Astrocyte (in vitro differentiated cells and primary cell): ENCODE measurements around the gene OSBPL9. TPM values are rescaled to one million over a fixed set of nuclear protein-coding genes. Genes with fewer than 3 reads are reported as not detected.
A peak's percentile ranks its signal among the peaks of the same experiment; 100 is the strongest.

Source experiments
- DNase-seq: peaks from one replicate; pipeline ENCODE4 v3.0.0-alpha.2; 2010; ENCODE audit warnings: low read depth
- FAIRE-seq: peaks from 2 replicates; lab custom pipeline; 2011; peaks lifted over from hg19 to GRCh38; lab: Jason Lieb, UNC
- H2AFZ ChIP-seq: 2 replicates; pipeline ENCODE4 v1.6.0; 2012; ENCODE audit warnings: low read depth, low read length, inconsistent platforms
- H3K27ac ChIP-seq: 2 replicates; pipeline ENCODE4 v1.5.1; 2011; ENCODE audit warnings: low read depth, low read length, inconsistent platforms
- H3K27me3 ChIP-seq: 2 replicates; pipeline ENCODE4 v1.6.0; 2011; ENCODE audit warnings: low read length, inconsistent platforms; ENCODE audit not compliant: insufficient read depth
- H3K36me3 ChIP-seq: 2 replicates; pipeline ENCODE4 v1.5.1; 2011; ENCODE audit warnings: low read length, inconsistent platforms; ENCODE audit not compliant: insufficient read depth
- H3K4me1 ChIP-seq: 2 replicates; pipeline ENCODE4 v1.5.1; 2011; ENCODE audit warnings: low read length, inconsistent platforms; ENCODE audit not compliant: insufficient read depth
- H3K4me2 ChIP-seq: 2 replicates; pipeline ENCODE4 v1.6.0; 2012; ENCODE audit warnings: low read length, inconsistent platforms
- H3K4me3 ChIP-seq: 2 replicates; pipeline ENCODE4 v1.5.1; 2011; ENCODE audit warnings: low read depth, mild to moderate bottlenecking, low read length, inconsistent platforms; ENCODE audit not compliant: insufficient read depth
- H3K79me2 ChIP-seq: 2 replicates; pipeline ENCODE4 v1.6.0; 2012; ENCODE audit warnings: mild to moderate bottlenecking, low read length, inconsistent platforms; ENCODE audit not compliant: insufficient read depth
- H3K9ac ChIP-seq: 2 replicates; pipeline ENCODE4 v1.6.0; 2012; ENCODE audit warnings: mild to moderate bottlenecking, low read length, inconsistent platforms
- H3K9me3 ChIP-seq: 2 replicates; pipeline ENCODE4 v1.5.1; 2012; ENCODE audit warnings: low read depth, mild to moderate bottlenecking, low read length, inconsistent platforms; ENCODE audit not compliant: insufficient read depth
- H4K20me1 ChIP-seq: 2 replicates; pipeline ENCODE4 v1.6.0; 2012; ENCODE audit warnings: low read length, inconsistent platforms; ENCODE audit not compliant: insufficient read depth
- H3K27ac Mint-ChIP-seq: one replicate; pipeline ENCODE4 v1.8.0; 2021; ENCODE audit warnings: mild to moderate bottlenecking, mixed read lengths; ENCODE audit not compliant: unreplicated experiment
- H3K27me3 Mint-ChIP-seq: one replicate; pipeline ENCODE4 v1.8.0; 2021; ENCODE audit warnings: low read depth, mixed read lengths; ENCODE audit not compliant: unreplicated experiment
- H3K36me3 Mint-ChIP-seq: one replicate; pipeline ENCODE4 v1.8.0; 2021; ENCODE audit warnings: low read depth, mixed read lengths; ENCODE audit not compliant: unreplicated experiment
- H3K4me1 Mint-ChIP-seq: one replicate; pipeline ENCODE4 v1.8.0; 2021; ENCODE audit warnings: low read depth, mixed read lengths; ENCODE audit not compliant: unreplicated experiment
- H3K4me3 Mint-ChIP-seq: one replicate; pipeline ENCODE4 v1.8.0; 2021; ENCODE audit warnings: mild to moderate bottlenecking, moderate library complexity, mixed read lengths; ENCODE audit not compliant: unreplicated experiment
- H3K9me3 Mint-ChIP-seq: one replicate; pipeline ENCODE4 v1.8.0; 2021; ENCODE audit warnings: mild to moderate bottlenecking, mixed read lengths; ENCODE audit not compliant: unreplicated experiment
- CTCF ChIP-seq: IDR thresholded peaks from 2 replicates; pipeline ENCODE4 v1.5.1; 2011; ENCODE audit warnings: low read depth, mild to moderate bottlenecking, inconsistent platforms, low read length, moderate library complexity; ENCODE audit not compliant: insufficient read depth
- EZH2 ChIP-seq: IDR thresholded peaks from 2 replicates; pipeline ENCODE4 v1.6.1; 2012; ENCODE audit warnings: mild to moderate bottlenecking, low read length, inconsistent platforms; ENCODE audit not compliant: insufficient read depth
- total RNA-seq: library from RNA; stranded (reverse); gene quantifications from 2 replicates; pipeline ENCODE4 v1.2.1, GENCODE V29; 2021

The OSBPL9 gene
- total RNA-seq, 1 donor from 2014 or later: 117 TPM

DNA sequence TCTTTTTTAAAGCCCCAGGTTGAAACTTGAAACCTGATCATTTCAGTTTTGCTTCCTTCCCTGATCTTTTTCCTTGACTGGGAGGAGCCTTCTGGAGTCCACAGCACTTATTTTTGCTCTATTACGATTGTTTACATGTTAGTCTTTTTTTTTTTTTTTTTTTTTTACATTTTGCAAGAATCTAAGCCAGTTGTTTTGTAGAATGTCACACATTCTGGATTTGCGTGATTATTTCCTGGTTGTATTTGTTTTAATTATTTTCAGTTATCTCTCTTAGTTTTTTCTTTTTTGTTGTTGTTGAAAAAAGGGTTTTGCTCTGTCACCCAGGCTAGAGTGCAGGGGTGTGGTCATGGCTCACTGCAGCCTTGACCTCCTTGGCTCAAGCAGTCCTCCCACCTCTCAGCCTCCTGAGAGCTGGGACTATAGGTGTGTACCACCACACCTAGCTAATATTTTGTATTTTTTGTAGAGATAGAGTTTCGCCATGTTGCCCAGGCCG is 32.8 kb downstream of the OSBPL9 start:
- no peaks in the 10 kb centered on the region for H3K9me3 Mint-ChIP-seq
- no peak overlapping the region for H3K4me3 Mint-ChIP-seq
- peaks cover 42% of the 10 kb centered on the region for H3K79me2 ChIP-seq

GRCh38 chr1:51650198-51650597 is 33.3 kb downstream of the OSBPL9 start:
- Histone ChIP-seq H3K27me3 (no peaks in the 10 kb centered on the region), H4K20me1 (no peaks in the 10 kb centered on the region), H3K4me3 (no peak overlapping the region), H2AFZ (no peak overlapping the region), H3K9me3 (no peaks in the 10 kb centered on the region), H3K9ac (no peak overlapping the region), H3K36me3 (peaks cover 4% of the 10 kb centered on the region), H3K79me2 (peaks cover 42% of the 10 kb centered on the region), H3K4me1 (peaks cover 16% of the 10 kb centered on the region), H3K4me2 (no peak overlapping the region), H3K27ac (no peak overlapping the region)
- no peaks in the 10 kb centered on the region for H3K9me3 Mint-ChIP-seq
- TF ChIP-seq EZH2 (no peak), CTCF (no peak)
- H3K4me1 Mint-ChIP-seq: peaks cover 45% of the 10 kb centered on the region
- peak overlapping the region; percentile 42 for H3K27ac Mint-ChIP-seq
- H3K4me3 Mint-ChIP-seq: no peak overlapping the region
- no peaks in the 10 kb centered on the region for H3K27me3 Mint-ChIP-seq
- no peak for FAIRE-seq
- peaks cover under 1% of the 10 kb centered on the region for H3K36me3 Mint-ChIP-seq
- no peak for DNase-seq

More for the DNA sequence above, 32.8 kb downstream of the OSBPL9 start:
- H3K36me3 Mint-ChIP-seq: no peaks in the 10 kb centered on the region
- Histone ChIP-seq H3K4me2 (no peak overlapping the region), H3K27ac (no peak overlapping the region), H4K20me1 (no peaks in the 10 kb centered on the region), H3K9ac (no peak overlapping the region), H3K36me3 (peaks cover 4% of the 10 kb centered on the region), H3K4me1 (peaks cover 22% of the 10 kb centered on the region), H3K4me3 (no peak overlapping the region), H2AFZ (no peak overlapping the region), H3K27me3 (no peaks in the 10 kb centered on the region), H3K9me3 (no peaks in the 10 kb centered on the region)
- peaks cover 51% of the 10 kb centered on the region for H3K4me1 Mint-ChIP-seq
- DNase-seq (no peak), FAIRE-seq (no peak)
- TF ChIP-seq CTCF (no peak), EZH2 (no peak)
- no peaks in the 10 kb centered on the region for H3K27me3 Mint-ChIP-seq
- peak overlapping the region; percentile 42 for H3K27ac Mint-ChIP-seq

DNA sequence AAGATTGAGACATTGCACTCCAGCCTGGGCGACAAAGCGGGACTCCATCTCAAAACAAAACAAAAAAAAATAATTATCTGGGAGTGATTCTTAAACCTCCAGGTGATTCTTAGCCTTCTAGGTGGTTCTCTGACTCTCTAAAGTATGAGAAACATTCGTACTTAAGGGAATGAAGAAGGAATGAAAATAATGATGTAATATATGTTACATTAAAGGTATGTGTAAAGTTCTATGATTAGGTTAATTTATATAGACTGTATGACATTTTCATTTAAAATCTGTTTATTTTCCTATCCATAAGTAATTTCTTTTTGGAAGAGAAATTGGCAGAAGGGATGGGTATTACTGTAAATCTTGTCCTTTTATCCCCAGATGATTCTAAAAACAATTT is 34.7 kb downstream of the OSBPL9 start:
- peaks cover 6% of the 10 kb centered on the region for H3K36me3 Mint-ChIP-seq
- no peak overlapping the region for H3K4me3 Mint-ChIP-seq
- Histone ChIP-seq H3K4me2 (no peak overlapping the region), H2AFZ (no peak overlapping the region), H3K27me3 (no peaks in the 10 kb centered on the region), H3K27ac (no peak overlapping the region), H3K9me3 (no peaks in the 10 kb centered on the region), H3K4me1 (peaks cover 15% of the 10 kb centered on the region), H4K20me1 (no peaks in the 10 kb centered on the region), H3K4me3 (no peak overlapping the region), H3K36me3 (peaks cover 4% of the 10 kb centered on the region), H3K9ac (no peak overlapping the region), H3K79me2 (peaks cover 34% of the 10 kb centered on the region)
- H3K27ac Mint-ChIP-seq: no peak overlapping the region
- H3K9me3 Mint-ChIP-seq: no peaks in the 10 kb centered on the region
- H3K4me1 Mint-ChIP-seq: peaks cover 42% of the 10 kb centered on the region
- TF ChIP-seq EZH2: no peak
- no peak for TF ChIP-seq CTCF
- DNase-seq: no peak
- FAIRE-seq: no peak
- no peaks in the 10 kb centered on the region for H3K27me3 Mint-ChIP-seq
